HG03066 (cell line): ENCODE results near the gene E2F3.
"Not testable (repeated sequence)": the region's sequence is repeated elsewhere in the genome, so short reads cannot be mapped to it uniquely, and the experiment has no call there.

Experiments used
- ATAC-seq: cut with Tn5 transposase; IDR thresholded peaks from one replicate; pipeline ENCODE4 v1.9.1; 2021; ENCODE audit warnings: low read depth; ENCODE audit not compliant: unreplicated experiment

E2F3 gene

DNA sequence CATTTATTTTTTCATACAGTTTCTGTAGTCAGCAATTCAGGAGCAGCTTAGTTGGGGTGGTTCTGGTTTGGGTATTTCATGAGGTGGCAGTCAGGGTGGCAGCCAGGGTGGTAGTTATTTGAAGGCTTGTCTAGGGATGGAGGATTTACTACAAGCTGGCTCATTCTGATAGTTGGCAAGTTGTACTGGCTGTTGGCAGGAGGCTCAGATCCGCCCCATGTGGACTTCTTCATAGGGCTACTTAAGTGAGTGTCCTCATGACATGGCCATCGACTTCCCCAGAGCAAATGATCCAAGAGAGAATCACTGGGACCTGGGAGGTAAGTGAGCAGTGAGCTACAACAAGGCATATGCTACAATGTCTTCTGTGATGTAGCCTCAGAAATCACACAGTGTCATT, 110.2 kb downstream of the E2F3 start:
- no peak for ATAC-seq

DNA sequence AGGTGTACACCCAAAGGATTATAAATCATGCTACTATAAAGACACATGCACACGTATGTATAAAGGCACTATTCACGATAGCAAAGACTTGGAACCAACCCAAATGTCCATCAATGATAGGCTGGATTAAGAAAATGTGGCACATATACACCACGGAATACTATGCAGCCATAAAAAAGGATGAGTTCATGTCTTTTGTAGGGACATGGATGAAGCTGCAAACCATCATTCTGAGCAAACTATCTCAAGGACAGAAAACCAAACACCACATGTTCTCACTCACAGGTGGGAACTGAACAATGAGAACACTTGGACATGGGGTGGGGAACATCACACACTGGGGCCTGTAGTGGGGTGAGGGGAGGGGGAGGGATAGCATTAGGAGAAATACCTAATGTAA, 123.5 kb downstream of the E2F3 start:
- ATAC-seq: not testable (repeated sequence)

DNA sequence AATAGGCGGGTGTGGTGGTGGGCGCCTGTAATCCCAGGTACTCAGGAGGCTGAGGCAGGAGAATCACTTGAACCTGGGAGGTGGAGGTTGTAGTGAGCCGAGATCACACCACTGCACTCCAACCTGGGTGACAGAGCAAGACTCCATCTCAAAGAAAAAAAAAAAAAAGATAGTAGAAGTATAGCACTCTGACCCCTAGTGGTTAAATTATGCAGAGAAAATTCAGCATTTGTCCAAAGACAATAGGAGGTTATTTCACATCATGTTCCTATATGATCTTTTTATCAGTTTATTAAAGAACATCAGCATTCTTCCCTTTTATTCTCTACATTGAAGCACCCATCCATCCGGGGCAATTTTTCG, 127.4 kb downstream of the E2F3 start:
- ATAC-seq: not testable (repeated sequence)

DNA sequence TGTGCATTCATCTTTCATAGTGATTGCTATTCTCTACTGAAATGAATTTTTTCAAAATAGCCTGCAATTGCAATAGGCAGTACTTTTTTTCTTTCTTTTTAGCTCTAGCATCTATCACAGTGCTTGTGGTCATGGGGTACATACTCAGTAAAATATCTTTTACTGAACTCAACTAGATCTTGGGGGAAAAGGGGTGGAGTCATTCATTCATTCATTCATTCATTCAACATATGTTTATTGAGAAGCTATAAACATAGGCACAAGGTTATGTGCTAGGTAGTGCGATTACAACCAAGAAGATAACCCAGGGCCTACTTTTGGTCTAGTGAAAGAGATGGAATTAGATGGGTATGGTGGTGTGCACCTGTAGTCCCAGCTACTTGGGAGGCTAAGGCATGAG, 131.2 kb downstream of the E2F3 start:
- no peak for ATAC-seq

DNA sequence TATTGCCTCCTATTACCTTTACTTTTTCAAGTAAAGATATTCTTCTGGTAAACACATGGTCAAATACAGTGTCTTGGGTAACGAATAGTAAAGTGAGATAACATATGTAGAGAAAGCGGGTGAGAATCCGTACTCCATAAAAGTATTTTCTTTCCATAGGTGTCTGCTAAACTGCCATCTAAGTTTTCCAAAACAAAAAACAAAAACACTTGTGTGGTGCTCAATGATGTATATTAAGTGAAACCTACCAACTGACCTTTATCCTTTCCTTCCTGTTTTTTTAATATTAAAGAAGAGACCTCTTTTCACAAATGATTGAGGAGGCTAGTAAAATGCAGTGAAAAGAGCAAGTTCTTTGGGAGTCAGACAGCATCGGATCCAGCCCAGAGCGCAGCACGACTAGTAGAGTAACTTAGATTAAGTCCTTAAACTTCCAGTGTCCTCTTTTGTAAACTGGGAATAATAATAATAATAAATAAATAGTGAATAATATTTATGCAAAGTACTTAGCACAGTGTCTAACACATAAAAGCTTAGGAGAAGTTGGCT, 132.1 kb downstream of the E2F3 start:
- no peak for ATAC-seq

DNA sequence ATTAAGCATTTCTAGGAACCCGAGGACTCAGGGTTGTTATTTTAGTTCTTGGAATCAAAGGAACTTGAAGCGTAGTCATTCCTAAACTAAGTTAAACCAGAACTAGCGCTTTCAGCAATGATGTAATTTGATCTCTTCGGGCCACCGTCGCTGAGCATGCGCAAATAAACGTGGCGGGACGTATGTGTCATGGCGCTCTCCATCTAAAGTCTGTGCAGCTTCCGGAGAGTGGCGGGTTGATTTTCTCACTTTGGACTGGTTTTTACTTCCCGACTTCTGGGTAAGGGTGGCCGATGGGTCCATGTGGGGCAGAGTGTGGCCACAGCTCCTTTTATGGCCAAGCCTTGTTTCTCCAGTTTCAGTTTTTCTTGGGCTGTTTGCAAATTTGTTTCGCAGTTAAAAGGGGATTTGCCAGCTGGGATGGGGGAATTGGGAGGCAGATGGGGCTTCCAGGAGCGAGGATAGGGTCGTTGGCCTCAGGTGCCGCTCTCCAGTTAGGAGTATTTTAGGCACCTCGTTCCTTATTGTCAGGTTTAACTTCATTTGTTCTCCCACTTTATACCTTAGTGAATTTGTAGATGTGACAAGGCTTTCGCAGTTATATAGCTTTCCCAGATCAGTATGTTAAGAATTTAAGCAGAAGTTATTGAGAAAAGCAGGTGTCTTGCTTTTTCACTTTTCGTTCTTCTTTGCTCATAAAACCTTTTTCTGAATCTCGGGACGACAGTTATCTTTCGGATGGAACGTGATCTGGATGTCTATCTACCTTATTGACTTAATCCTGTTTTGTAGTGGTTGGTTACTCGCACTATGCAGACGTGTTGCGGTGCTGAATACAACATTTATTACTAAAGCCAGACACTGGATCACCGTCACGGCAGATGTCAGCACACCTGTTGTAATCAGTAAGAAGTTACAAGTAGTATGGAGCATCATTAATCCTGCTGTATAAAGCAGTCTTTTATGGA, 132.9 kb downstream of the E2F3 start, which contains the start of gene CDKAL1:
CDKAL1 (plus strand) TSS at position 163 of the 968 bp plus-strand sequence. CDS start 11,894 bp downstream, outside the sequence.
- ATAC-seq: peak; percentile 89

DNA sequence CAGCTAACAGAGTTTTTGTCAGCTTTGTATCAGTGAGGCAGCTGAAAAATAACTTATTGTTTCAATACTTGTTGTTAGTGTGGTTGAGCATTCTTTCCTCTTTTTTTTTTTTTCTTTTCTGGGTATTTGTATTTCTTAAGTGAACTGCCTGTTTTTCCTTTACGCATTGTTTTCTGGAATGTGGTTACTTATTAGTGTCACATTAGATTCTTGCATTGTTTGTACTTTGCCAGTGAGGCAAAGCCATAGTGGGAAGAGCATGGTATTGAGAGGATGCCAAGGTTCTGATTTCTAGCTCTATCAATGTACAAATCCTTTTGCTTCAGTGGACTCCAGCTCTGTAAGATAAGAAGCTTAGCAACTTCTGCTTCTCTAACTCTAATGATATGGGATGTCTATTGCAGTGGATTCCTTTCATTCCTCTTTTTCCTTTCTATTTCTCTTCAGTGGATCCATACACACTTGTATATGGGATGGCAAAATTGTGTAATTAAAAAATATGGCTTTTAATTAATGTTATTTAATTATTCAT, 136.5 kb downstream of the E2F3 start:
- ATAC-seq: no peak

DNA sequence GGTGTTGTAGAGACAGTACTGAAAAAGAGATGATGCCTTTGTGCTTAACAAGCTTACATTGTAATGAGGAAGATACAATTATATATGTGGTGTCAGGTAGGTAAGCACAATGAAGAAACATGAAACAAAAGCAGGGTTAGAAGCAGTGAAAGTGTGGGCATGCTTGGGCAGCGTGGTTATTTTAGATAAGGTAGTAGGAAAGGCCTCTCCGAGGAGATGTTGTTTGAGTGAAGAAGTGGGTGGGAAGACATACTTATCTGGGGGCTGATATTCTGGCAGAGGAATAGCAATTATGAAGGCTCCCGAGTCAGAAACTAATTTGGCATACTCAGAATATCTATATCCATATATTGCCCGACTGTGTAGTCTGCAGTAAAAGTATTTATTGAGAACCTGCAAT, 137.2 kb downstream of the E2F3 start:
- no peak for ATAC-seq

DNA sequence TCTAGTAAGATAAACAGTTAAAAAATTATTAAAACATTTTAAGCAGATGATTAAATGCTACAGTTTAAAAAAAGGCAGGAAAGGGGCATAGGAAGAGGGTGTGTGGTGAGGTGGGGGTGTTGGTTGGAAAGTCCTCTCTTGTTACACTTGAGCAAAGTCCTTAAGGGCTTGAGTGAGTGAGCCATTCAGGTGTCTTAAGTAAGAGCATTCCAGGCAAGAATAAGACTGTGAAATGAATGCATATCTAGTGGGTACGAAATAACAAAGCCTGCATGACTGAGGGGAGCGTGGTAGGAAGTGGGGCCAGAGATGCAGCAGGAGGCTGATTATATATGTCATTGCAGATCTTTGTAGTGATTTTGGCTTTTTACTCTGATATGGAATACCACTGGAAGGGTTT, 137.7 kb downstream of the E2F3 start:
- no peak for ATAC-seq

DNA sequence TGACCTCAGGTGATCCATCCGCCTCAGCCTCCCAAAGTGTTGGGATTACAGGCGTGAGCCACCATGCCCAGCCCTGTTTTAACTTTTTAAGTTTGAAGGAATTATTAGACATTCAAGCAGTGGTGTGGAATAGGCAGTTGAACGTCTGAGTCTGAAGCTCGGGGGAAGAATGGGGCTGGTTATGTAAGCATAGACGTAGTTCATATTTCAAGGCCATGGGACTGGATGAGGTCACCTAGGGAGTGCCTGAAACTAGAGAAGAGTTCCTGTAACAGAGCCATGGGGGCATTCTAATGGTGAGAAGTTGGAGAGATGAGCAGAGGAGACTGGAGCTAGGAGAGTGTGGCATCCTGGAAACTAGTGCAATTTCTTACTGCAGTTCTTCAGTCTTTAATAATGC, 139.0 kb downstream of the E2F3 start:
- ATAC-seq: no peak

DNA sequence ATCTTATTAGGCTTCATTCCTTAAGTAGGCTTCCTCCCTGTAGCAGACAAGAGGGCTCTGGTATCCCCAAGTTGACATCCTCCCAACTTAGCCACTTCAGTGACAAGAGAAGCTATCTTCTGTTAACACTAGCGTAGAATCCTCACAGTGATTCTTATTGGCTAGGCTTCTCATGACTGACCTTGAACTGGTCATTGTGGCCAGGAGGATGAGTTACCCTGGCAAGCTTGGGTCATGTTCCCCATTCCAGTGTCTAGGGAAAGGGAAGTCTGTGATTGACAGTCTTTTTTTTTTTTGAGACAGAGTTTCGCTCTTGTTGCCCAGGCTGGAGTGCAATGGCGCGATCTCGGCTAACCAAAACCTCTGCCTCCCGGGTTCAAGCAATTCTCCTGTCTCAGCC, 139.7 kb downstream of the E2F3 start:
- ATAC-seq: no peak

DNA sequence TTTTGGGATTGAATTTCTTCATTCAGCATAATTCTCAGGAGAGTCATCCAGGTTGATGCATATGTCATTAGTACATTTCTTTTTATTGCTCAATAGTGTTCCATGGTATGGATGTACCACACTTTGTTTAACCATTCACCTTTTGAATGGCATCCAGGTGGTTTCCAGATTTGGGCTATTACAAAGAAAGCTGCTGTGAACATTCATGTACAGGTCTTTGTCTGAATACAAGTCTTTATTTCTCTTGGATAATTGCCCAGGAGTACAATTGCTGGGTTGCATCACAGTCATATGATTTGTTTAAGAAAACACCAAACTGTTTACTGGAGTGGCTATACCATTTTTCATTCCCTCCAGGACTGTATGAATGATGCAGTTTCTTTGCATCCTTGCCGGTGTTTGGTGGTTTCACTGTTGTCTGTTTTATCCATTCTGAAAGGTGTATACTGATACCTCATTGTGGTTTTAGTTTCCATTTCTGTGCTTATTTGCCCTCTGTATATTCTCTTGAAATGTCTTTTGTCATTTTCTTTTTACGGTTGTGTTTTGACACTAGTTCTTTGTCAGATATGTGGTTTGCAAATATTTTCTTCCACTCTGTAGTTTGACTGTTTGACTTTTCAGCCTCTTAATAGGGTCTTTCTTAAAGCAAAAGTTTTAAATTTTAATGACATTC, 141.4 kb downstream of the E2F3 start:
- peak; percentile 97 for ATAC-seq
